Measurements from ENCODE around the gene ADORA2B.

Gene ADORA2B

DNA sequence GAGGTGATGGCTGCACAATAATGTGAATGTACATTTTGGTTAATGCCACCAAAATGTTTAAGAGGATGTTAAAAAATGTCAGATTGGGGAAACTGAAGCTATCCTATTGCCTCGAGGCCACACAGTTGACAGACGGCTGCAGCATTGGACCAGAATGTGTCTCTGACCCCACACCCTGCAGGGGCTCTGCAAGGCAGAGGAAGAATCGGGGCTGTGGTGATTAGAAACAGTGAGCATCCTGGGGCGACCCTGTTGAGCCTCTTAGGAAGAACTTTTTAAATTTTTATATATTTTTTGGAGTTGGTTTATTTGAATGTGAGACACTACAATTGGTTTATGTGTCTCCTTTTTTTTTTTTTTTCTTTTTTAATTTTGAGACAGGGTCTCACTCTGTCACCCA lies 15.0 kb upstream of the ADORA2B start:
- Histone ChIP-seq H3K4me3 (replicated peaks; ENCODE audit: insufficient read depth, low read length) (no peak overlapping the region), H3K27me3 (ENCODE audit: insufficient read depth, poor library complexity, severe bottlenecking) (no peaks in the 10 kb centered on the region), H3K27ac (replicated peaks) (no peak overlapping the region)
- TF ChIP-seq, protein P1, sequence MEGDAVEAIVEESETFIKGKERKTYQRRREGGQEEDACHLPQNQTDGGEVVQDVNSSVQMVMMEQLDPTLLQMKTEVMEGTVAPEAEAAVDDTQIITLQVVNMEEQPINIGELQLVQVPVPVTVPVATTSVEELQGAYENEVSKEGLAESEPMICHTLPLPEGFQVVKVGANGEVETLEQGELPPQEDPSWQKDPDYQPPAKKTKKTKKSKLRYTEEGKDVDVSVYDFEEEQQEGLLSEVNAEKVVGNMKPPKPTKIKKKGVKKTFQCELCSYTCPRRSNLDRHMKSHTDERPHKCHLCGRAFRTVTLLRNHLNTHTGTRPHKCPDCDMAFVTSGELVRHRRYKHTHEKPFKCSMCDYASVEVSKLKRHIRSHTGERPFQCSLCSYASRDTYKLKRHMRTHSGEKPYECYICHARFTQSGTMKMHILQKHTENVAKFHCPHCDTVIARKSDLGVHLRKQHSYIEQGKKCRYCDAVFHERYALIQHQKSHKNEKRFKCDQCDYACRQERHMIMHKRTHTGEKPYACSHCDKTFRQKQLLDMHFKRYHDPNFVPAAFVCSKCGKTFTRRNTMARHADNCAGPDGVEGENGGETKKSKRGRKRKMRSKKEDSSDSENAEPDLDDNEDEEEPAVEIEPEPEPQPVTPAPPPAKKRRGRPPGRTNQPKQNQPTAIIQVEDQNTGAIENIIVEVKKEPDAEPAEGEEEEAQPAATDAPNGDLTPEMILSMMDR (IDR thresholded peaks at IDR 0.05; ENCODE audit: insufficient read depth, low read length): no peak
- no peak for DNase-seq (ENCODE audit: low read depth in 1 of 2, low spot score in 1 of 2)

DNA sequence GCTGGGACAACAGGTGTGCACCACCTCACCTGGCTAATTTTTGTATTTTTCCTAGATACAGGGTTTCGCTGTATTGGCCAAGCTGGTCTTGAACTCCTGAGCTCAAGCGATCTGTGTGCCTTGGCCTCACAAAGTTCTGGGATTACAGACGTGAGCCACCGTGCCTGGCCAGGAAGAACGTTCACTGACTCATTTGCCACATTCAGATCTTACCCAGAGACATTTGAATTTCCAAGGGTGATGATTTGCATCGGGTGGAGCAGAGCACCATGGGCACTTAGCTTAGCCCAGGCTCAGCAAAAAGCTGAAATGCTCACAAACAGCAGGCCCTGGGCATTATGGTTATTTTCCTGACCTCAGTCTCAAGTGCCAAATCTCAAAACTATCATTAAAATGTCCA lies 14.5 kb upstream of the ADORA2B start:
- Histone ChIP-seq H3K27me3 (ENCODE audit: insufficient read depth, poor library complexity, severe bottlenecking) (no peaks in the 10 kb centered on the region), H3K27ac (replicated peaks) (no peak overlapping the region), H3K4me3 (replicated peaks; ENCODE audit: insufficient read depth, low read length) (no peak overlapping the region)
- TF ChIP-seq, protein P2, sequence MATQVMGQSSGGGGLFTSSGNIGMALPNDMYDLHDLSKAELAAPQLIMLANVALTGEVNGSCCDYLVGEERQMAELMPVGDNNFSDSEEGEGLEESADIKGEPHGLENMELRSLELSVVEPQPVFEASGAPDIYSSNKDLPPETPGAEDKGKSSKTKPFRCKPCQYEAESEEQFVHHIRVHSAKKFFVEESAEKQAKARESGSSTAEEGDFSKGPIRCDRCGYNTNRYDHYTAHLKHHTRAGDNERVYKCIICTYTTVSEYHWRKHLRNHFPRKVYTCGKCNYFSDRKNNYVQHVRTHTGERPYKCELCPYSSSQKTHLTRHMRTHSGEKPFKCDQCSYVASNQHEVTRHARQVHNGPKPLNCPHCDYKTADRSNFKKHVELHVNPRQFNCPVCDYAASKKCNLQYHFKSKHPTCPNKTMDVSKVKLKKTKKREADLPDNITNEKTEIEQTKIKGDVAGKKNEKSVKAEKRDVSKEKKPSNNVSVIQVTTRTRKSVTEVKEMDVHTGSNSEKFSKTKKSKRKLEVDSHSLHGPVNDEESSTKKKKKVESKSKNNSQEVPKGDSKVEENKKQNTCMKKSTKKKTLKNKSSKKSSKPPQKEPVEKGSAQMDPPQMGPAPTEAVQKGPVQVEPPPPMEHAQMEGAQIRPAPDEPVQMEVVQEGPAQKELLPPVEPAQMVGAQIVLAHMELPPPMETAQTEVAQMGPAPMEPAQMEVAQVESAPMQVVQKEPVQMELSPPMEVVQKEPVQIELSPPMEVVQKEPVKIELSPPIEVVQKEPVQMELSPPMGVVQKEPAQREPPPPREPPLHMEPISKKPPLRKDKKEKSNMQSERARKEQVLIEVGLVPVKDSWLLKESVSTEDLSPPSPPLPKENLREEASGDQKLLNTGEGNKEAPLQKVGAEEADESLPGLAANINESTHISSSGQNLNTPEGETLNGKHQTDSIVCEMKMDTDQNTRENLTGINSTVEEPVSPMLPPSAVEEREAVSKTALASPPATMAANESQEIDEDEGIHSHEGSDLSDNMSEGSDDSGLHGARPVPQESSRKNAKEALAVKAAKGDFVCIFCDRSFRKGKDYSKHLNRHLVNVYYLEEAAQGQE (IDR thresholded peaks at IDR 0.05; ENCODE audit: insufficient replicate concordance, low read depth): no peak
- TF ChIP-seq POLR2AphosphoS5 (IDR thresholded peaks at IDR 0.05; ENCODE audit: low read depth): no peak
- TF ChIP-seq, protein P1 (IDR thresholded peaks at IDR 0.05; ENCODE audit: insufficient read depth, low read length): no peak
- TF ChIP-seq SPI1 (IDR thresholded peaks at IDR 0.05; ENCODE audit: borderline replicate concordance, low read depth): no peak
- no peak for TF ChIP-seq GABPA (IDR thresholded peaks at IDR 0.05; ENCODE audit: low read depth)
- no peak for DNase-seq (ENCODE audit: low read depth in 1 of 2, low spot score in 1 of 2)

DNA sequence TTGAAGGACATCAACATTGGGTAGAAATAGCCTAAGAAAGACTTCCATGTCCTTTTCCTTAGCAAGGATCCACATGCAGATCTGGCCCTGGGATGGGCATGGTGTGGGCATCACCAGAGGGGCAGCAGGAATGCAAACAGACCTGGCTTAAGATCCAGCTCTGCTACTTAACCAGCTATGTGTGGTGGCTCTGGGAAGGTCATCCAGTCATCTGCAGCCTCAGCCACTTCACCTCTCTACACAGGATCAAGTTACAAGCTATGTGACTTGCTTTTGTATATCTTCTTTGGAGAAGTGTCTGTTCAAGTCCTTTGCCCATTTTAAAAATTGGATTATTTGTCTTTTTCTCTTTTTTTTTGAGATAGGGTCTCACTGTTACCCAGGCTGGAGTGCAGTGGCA lies 13.5 kb upstream of the ADORA2B start:
- no peak overlapping the region for H3K4me3 ChIP-seq (replicated peaks; ENCODE audit: insufficient read depth, low read length)
- TF ChIP-seq SPI1 (IDR thresholded peaks at IDR 0.05; ENCODE audit: borderline replicate concordance, low read depth): no peak
- TF ChIP-seq POLR2AphosphoS5 (IDR thresholded peaks at IDR 0.05; ENCODE audit: low read depth): no peak
- TF ChIP-seq GABPA (IDR thresholded peaks at IDR 0.05; ENCODE audit: low read depth): no peak
- TF ChIP-seq, protein P2 (IDR thresholded peaks at IDR 0.05; ENCODE audit: insufficient replicate concordance, low read depth): no peak
- TF ChIP-seq, protein P1 (IDR thresholded peaks at IDR 0.05; ENCODE audit: insufficient read depth, low read length): no peak
- no peak for DNase-seq (ENCODE audit: low read depth in 1 of 2, low spot score in 1 of 2)
- H3K27me3 ChIP-seq (ENCODE audit: insufficient read depth, poor library complexity, severe bottlenecking): no peaks in the 10 kb centered on the region
- no peak overlapping the region for H3K27ac ChIP-seq (replicated peaks)

DNA sequence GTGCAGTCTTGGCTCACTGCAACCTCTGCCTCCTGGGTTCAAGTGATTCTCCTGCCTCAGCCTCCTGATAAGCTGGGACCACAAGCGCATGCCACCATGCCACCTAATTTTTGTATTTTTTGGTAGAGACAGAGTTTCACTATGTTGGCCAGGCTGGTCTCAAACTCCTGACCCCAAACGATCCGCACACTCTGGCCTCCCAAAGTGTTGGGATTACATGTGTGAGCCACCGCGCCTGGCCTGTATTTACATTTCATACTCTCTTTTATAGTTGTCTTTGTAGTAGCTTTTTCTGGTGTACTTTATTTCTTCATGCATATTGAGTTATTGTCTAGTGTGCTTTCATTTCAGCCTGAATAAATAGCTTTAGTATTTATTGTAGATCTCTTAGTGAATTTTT lies 10.1 kb upstream of the ADORA2B start:
- no peak for DNase-seq (ENCODE audit: low read depth in 1 of 2, low spot score in 1 of 2)
- Histone ChIP-seq H3K27me3 (ENCODE audit: insufficient read depth, poor library complexity, severe bottlenecking) (no peaks in the 10 kb centered on the region), H3K27ac (replicated peaks) (no peak overlapping the region), H3K4me3 (replicated peaks; ENCODE audit: insufficient read depth, low read length) (no peak overlapping the region)
- TF ChIP-seq POLR2AphosphoS5 (IDR thresholded peaks at IDR 0.05; ENCODE audit: low read depth): no peak
- TF ChIP-seq, protein P2 (IDR thresholded peaks at IDR 0.05; ENCODE audit: insufficient replicate concordance, low read depth): no peak
- TF ChIP-seq, protein P1 (IDR thresholded peaks at IDR 0.05; ENCODE audit: insufficient read depth, low read length): no peak
- TF ChIP-seq SPI1 (IDR thresholded peaks at IDR 0.05; ENCODE audit: borderline replicate concordance, low read depth): no peak
